ENCODE results near the gene ZDHHC14.

Gene ZDHHC14

GRCh38 chr6:157497579-157497978 lies 116.6 kb downstream of the ZDHHC14 start:
- no peak overlapping the region for H3K4me3 ChIP-seq (ENCODE audit: low read length)
- TF ChIP-seq CTCF (conservative IDR thresholded peaks at IDR 0.05; ENCODE audit: low read depth, low read length), result no peak
- no peak for DNase-seq (ENCODE audit: low read depth)

- no peak for DNase-seq (ENCODE audit: low read depth)
- no peak for TF ChIP-seq CTCF (conservative IDR thresholded peaks at IDR 0.05; ENCODE audit: low read depth, low read length)
- H3K4me3 ChIP-seq (ENCODE audit: low read length), result no peak overlapping the region
Observed at GRCh38 chr6:157498817-157499216, 117.8 kb downstream of the ZDHHC14 start.

- no peak for TF ChIP-seq CTCF (conservative IDR thresholded peaks at IDR 0.05; ENCODE audit: low read depth, low read length)
- H3K4me3 ChIP-seq (ENCODE audit: low read length), result no peak overlapping the region
- DNase-seq (ENCODE audit: low read depth), result no peak
Observed at GRCh38 chr6:157500022-157500421, 119.0 kb downstream of the ZDHHC14 start.

- TF ChIP-seq CTCF (conservative IDR thresholded peaks at IDR 0.05; ENCODE audit: low read depth, low read length), result no peak
- H3K4me3 ChIP-seq (ENCODE audit: low read length), result no peak overlapping the region
- DNase-seq (ENCODE audit: low read depth), result no peak
Observed at GRCh38 chr6:157503018-157503747, 122.2 kb downstream of the ZDHHC14 start.

- no peak overlapping the region for H3K4me3 ChIP-seq (ENCODE audit: low read length)
Observed at GRCh38 chr6:157505912-157506491, 125.0 kb downstream of the ZDHHC14 start.

GRCh38 chr6:157510323-157511188 lies 129.6 kb downstream of the ZDHHC14 start:
- no peak for DNase-seq (ENCODE audit: low read depth)
- H3K4me3 ChIP-seq (ENCODE audit: low read length), result no peak overlapping the region
- no peak for TF ChIP-seq CTCF (conservative IDR thresholded peaks at IDR 0.05; ENCODE audit: low read depth, low read length)

More at GRCh38 chr6:157505912-157506491, 125.0 kb downstream of the ZDHHC14 start:
- no peak for TF ChIP-seq CTCF (conservative IDR thresholded peaks at IDR 0.05; ENCODE audit: low read depth, low read length)
- no peak for DNase-seq (ENCODE audit: low read depth)

All from retinal pigment epithelial cell (primary cell).